DOHH2 (cell line): Measurements from ENCODE around the gene GPSM3.

Source experiments
- EZH2phosphoT487 ChIP-seq: fragments of 200-600 bp; sonication (generic); IDR thresholded peaks from 2 replicates; pipeline ENCODE4 v1.6.1; 2017; ENCODE audit warnings: borderline replicate concordance, mild to moderate bottlenecking, antibody characterized with exemption, low read length, moderate library complexity, mixed read lengths
- TF ChIP-seq, protein P1 (sequence below): fragments of 200-600 bp; sonication (generic); IDR thresholded peaks from one replicate; pipeline ENCODE4 v1.5.1; 2014; ENCODE audit warnings: antibody characterized with exemption, mild to moderate bottlenecking, low read depth, low read length; ENCODE audit not compliant: poor library complexity, severe bottlenecking

DNA sequence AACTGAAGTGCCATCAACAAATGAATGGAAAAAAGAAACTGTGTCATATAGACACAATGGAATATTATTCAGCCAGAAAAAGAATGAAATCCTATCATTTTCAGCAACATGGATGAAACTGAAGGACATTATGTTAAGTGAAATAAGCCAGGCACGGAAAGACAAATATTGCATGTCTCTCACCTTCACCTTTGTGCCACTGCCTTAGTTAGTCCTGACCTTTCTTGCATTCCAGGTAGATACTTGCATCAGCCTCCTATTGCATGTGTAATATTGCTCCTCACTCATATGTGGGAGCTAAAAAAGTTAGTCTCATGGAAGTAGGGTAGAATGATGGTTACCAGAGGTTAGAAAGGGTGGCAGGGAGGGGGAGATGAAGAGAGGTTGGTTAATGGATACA is 16.6 kb upstream of the GPSM3 start:
- TF ChIP-seq, protein P1, sequence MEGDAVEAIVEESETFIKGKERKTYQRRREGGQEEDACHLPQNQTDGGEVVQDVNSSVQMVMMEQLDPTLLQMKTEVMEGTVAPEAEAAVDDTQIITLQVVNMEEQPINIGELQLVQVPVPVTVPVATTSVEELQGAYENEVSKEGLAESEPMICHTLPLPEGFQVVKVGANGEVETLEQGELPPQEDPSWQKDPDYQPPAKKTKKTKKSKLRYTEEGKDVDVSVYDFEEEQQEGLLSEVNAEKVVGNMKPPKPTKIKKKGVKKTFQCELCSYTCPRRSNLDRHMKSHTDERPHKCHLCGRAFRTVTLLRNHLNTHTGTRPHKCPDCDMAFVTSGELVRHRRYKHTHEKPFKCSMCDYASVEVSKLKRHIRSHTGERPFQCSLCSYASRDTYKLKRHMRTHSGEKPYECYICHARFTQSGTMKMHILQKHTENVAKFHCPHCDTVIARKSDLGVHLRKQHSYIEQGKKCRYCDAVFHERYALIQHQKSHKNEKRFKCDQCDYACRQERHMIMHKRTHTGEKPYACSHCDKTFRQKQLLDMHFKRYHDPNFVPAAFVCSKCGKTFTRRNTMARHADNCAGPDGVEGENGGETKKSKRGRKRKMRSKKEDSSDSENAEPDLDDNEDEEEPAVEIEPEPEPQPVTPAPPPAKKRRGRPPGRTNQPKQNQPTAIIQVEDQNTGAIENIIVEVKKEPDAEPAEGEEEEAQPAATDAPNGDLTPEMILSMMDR, result no peak
- no peak for TF ChIP-seq EZH2phosphoT487
